ENCODE measurements around the gene SESN3. TPM values are rescaled to one million over a fixed set of nuclear protein-coding genes. Genes with fewer than 3 reads are reported as not detected.

The SESN3 gene
- polyA plus RNA-seq, 1 of the 3 experiments (the other 2 are of a cell fraction) = 1.7 TPM

- H3K4me2 ChIP-seq = no peak overlapping the region
- H3K9me3 ChIP-seq = no peaks in the 10 kb centered on the region
- no peak overlapping the region for H3K27ac ChIP-seq (ENCODE audit: low read depth in 2 of 2, low read length in 1 of 2)
- no peaks in the 10 kb centered on the region for H3K79me2 ChIP-seq (ENCODE audit: insufficient read depth)
- 48% methylated on average over 2 of the region's 2 CpGs for WGBS (ENCODE audit: low lambda C conversion rate)
- POLR2A ChIA-PET = no interaction called here
- no peaks in the 10 kb centered on the region for H3K36me3 ChIP-seq (replicated peaks in 1 of 2; ENCODE audit: control insufficient read depth in 1 of 2, insufficient read depth in 2 of 2, low read length in 1 of 2)
- no peak overlapping the region for H3K9ac ChIP-seq
- DNase-seq = no peak
- H3K4me1 ChIP-seq (ENCODE audit: control insufficient read depth in 1 of 2, insufficient read depth in 2 of 2, low read depth in 1 of 2, low read length in 1 of 2) = peaks cover 0 to 5% of the 10 kb centered on the region in 2 experiments; a peak in 1 of 4 replicates
- 0 out of 2 replicates have a peak, but pooled peaks cover 4% of the 10 kb centered on the region for H3K27me3 ChIP-seq (ENCODE audit: insufficient read depth)
- H2AFZ ChIP-seq (ENCODE audit: low read depth) = no peak overlapping the region
- H3K9me2 ChIP-seq = no peaks in the 10 kb centered on the region
- TF ChIP-seq FOSL2 (IDR thresholded peaks at IDR 0.05; ENCODE audit: borderline replicate concordance, low read depth) (no peak), RXRA (IDR thresholded peaks at IDR 0.05; ENCODE audit: borderline replicate concordance, low read depth) (no peak), USF1 (IDR thresholded peaks at IDR 0.05; ENCODE audit: borderline replicate concordance, low read depth) (no peak), NRF1 (IDR thresholded peaks at IDR 0.05; ENCODE audit: low read depth, low read length) (no peak), NFIC (IDR thresholded peaks at IDR 0.05; ENCODE audit: borderline replicate concordance) (no peak), RCOR1 (IDR thresholded peaks at IDR 0.05; ENCODE audit: low read length) (no peak), MEF2A (IDR thresholded peaks at IDR 0.05; ENCODE audit: borderline replicate concordance, low read depth) (no peak), REST (IDR thresholded peaks at IDR 0.05; ENCODE audit: low read depth, low read length) (no peak), EZH2phosphoT487 (IDR thresholded peaks at IDR 0.05; ENCODE audit: borderline replicate concordance, low read depth) (no peak), SIN3A (IDR thresholded peaks at IDR 0.05; ENCODE audit: borderline replicate concordance, low read depth, low read length) (no peak)
- no peaks in the 10 kb centered on the region for H4K20me1 ChIP-seq (ENCODE audit: insufficient read depth)
- CTCF ChIA-PET = no interaction called here
- no peaks in the 10 kb centered on the region for H3F3A ChIP-seq (replicated peaks; ENCODE audit: insufficient read depth)
- H3K4me3 ChIP-seq (ENCODE audit: low read depth in 2 of 2, low read length in 1 of 2) = no peak overlapping the region
These were observed 46.9 kb upstream of the SESN3 start for GRCh38 chr11:95277868-95278267.

GRCh38 chr11:95276139-95276538, 45.1 kb upstream of the SESN3 start:
- Histone ChIP-seq H3K4me1 (ENCODE audit: control insufficient read depth in 1 of 2, insufficient read depth in 2 of 2, low read depth in 1 of 2, low read length in 1 of 2) (peaks cover 0 to 3% of the 10 kb centered on the region in 2 experiments; a peak in 1 of 4 replicates), H3K9me2 (no peaks in the 10 kb centered on the region), H3F3A (replicated peaks; ENCODE audit: insufficient read depth) (no peaks in the 10 kb centered on the region), H3K27me3 (ENCODE audit: insufficient read depth) (0 out of 2 replicates have a peak, but pooled peaks cover 4% of the 10 kb centered on the region), H3K9ac (no peak overlapping the region), H3K79me2 (ENCODE audit: insufficient read depth) (no peaks in the 10 kb centered on the region), H4K20me1 (ENCODE audit: insufficient read depth) (no peaks in the 10 kb centered on the region), H2AFZ (ENCODE audit: low read depth) (no peak overlapping the region), H3K36me3 (replicated peaks in 1 of 2; ENCODE audit: control insufficient read depth in 1 of 2, insufficient read depth in 2 of 2, low read length in 1 of 2) (no peaks in the 10 kb centered on the region), H3K9me3 (no peaks in the 10 kb centered on the region), H3K4me2 (no peak overlapping the region), H3K27ac (ENCODE audit: low read depth in 2 of 2, low read length in 1 of 2) (no peak overlapping the region), H3K4me3 (ENCODE audit: low read depth in 2 of 2, low read length in 1 of 2) (no peak overlapping the region)
- CTCF ChIA-PET = no interaction called here
- WGBS (ENCODE audit: low lambda C conversion rate) = 65% methylated on average over 4 of the region's 4 CpGs
- TF ChIP-seq SMC3 (IDR thresholded peaks at IDR 0.05; ENCODE audit: low read depth, low read length) (no peak), TEAD4 (IDR thresholded peaks at IDR 0.05; ENCODE audit: borderline replicate concordance, insufficient read depth) (no peak), SIN3A (IDR thresholded peaks at IDR 0.05; ENCODE audit: borderline replicate concordance, low read depth, low read length) (no peak), MXI1 (IDR thresholded peaks at IDR 0.05; ENCODE audit: low read depth, low read length) (no peak), IRF3 (IDR thresholded peaks at IDR 0.05; ENCODE audit: low read depth, low read length) (no peak), TAF1 (IDR thresholded peaks at IDR 0.05; ENCODE audit: borderline replicate concordance, low read depth, low read length) (no peak), GATA2 (CRISPR knock-in tag; IDR thresholded peaks at IDR 0.05) (no peak), MEF2A (IDR thresholded peaks at IDR 0.05; ENCODE audit: borderline replicate concordance, low read depth) (no peak), EP300 (IDR thresholded peaks at IDR 0.05; ENCODE audit: borderline replicate concordance in 1 of 2, low read depth in 1 of 2, low read length in 1 of 2) (no peak), JUND (IDR thresholded peaks at IDR 0.05) (no peak), USF2 (IDR thresholded peaks at IDR 0.05; ENCODE audit: borderline replicate concordance, low read depth, low read length) (no peak), EZH2phosphoT487 (IDR thresholded peaks at IDR 0.05; ENCODE audit: borderline replicate concordance, low read depth) (no peak), NFIC (IDR thresholded peaks at IDR 0.05; ENCODE audit: borderline replicate concordance) (no peak), POLR2AphosphoS5 (IDR thresholded peaks at IDR 0.05; ENCODE audit: low read depth, low read length) (no peak), RFX5 (IDR thresholded peaks at IDR 0.05; ENCODE audit: low read length) (no peak), TCF12 (IDR thresholded peaks at IDR 0.05) (no peak), YY1 (IDR thresholded peaks at IDR 0.05; ENCODE audit: low read depth) (no peak)
- POLR2A ChIA-PET = no interaction called here
- no peak for DNase-seq

Measured in SK-N-SH (cell line).